ENCODE results near the gene TIMD4.

The TIMD4 gene

DNA sequence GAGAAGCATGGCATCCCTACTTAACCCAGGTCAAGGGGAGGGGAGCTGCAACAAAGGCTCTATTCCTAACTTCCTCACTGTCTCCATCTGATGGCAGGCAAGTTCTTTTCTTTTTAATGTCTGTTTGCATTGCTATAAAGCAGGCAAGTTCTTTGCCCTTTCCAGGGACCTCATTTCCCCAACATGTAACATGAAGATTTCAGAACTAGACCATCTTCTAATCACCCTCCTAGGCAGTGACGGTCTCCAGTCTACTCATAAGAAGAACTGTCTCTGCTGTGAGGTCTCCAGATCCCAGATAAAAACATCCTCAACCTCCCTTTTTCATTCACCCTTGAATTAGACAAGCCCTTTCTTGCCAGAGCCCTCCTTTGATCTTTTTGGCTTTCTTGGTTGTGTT lies 70.8 kb downstream of the TIMD4 start:
- Histone ChIP-seq H3F3A (ENCODE audit: insufficient read depth, low read length) (no peaks in the 10 kb centered on the region), H3K4me2 (ENCODE audit: low read length) (no peak overlapping the region), H3K9ac (ENCODE audit: low read length) (no peak overlapping the region), H3K4me3 (ENCODE audit: low read depth, low read length, poor library complexity, severe bottlenecking) (no peak overlapping the region), H3K27ac (ENCODE audit: low read depth, low read length, poor library complexity, severe bottlenecking) (no peak overlapping the region), H3K36me3 (ENCODE audit: insufficient read depth, low read length) (no peaks in the 10 kb centered on the region), H4K20me1 (ENCODE audit: insufficient read depth, low read length) (no peaks in the 10 kb centered on the region), H3K4me1 (ENCODE audit: insufficient read depth, low read length, severe bottlenecking) (no peaks in the 10 kb centered on the region), H3K79me2 (ENCODE audit: insufficient read depth, low read length) (no peaks in the 10 kb centered on the region), H2AFZ (ENCODE audit: low read length) (no peak overlapping the region), H3K27me3 (ENCODE audit: insufficient read depth, low read length) (no peaks in the 10 kb centered on the region), H3K9me2 (ENCODE audit: low read depth, low read length) (no peaks in the 10 kb centered on the region), H3K9me3 (ENCODE audit: low read length) (no peaks in the 10 kb centered on the region)
- TF ChIP-seq, protein P1, sequence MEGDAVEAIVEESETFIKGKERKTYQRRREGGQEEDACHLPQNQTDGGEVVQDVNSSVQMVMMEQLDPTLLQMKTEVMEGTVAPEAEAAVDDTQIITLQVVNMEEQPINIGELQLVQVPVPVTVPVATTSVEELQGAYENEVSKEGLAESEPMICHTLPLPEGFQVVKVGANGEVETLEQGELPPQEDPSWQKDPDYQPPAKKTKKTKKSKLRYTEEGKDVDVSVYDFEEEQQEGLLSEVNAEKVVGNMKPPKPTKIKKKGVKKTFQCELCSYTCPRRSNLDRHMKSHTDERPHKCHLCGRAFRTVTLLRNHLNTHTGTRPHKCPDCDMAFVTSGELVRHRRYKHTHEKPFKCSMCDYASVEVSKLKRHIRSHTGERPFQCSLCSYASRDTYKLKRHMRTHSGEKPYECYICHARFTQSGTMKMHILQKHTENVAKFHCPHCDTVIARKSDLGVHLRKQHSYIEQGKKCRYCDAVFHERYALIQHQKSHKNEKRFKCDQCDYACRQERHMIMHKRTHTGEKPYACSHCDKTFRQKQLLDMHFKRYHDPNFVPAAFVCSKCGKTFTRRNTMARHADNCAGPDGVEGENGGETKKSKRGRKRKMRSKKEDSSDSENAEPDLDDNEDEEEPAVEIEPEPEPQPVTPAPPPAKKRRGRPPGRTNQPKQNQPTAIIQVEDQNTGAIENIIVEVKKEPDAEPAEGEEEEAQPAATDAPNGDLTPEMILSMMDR (IDR thresholded peaks at IDR 0.05; ENCODE audit: low read length), result no peak
- no peak for TF ChIP-seq EZH2 (IDR thresholded peaks at IDR 0.05; ENCODE audit: borderline replicate concordance, low read length)

DNA sequence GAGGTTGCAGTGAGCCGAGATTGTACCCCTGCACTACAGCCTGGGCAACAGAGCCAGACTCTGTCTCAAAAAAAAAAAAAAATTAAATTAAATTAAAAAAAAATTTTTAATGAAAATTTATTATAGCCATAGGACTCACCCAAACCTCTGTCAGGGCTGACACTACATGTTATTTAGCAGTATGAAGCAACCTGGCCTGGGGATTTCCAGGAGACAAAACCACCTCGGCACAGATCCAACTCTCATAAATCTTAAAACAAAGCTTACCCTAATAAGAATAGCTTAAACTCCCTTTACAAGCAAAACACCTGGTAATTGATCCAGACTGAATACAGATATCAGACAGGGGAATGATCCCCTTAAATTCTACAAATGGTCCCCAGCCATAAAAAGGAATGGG lies 74.5 kb downstream of the TIMD4 start:
- Histone ChIP-seq H3K4me1 (ENCODE audit: insufficient read depth, low read length, severe bottlenecking) (no peaks in the 10 kb centered on the region), H2AFZ (ENCODE audit: low read length) (no peak overlapping the region), H3K9me3 (ENCODE audit: low read length) (no peaks in the 10 kb centered on the region), H3F3A (ENCODE audit: insufficient read depth, low read length) (no peaks in the 10 kb centered on the region), H4K20me1 (ENCODE audit: insufficient read depth, low read length) (no peaks in the 10 kb centered on the region), H3K27ac (ENCODE audit: low read depth, low read length, poor library complexity, severe bottlenecking) (no peak overlapping the region), H3K4me3 (ENCODE audit: low read depth, low read length, poor library complexity, severe bottlenecking) (no peak overlapping the region), H3K9me2 (ENCODE audit: low read depth, low read length) (no peaks in the 10 kb centered on the region), H3K36me3 (ENCODE audit: insufficient read depth, low read length) (no peaks in the 10 kb centered on the region), H3K27me3 (ENCODE audit: insufficient read depth, low read length) (no peaks in the 10 kb centered on the region), H3K79me2 (ENCODE audit: insufficient read depth, low read length) (no peaks in the 10 kb centered on the region), H3K4me2 (ENCODE audit: low read length) (no peak overlapping the region), H3K9ac (ENCODE audit: low read length) (no peak overlapping the region)
- TF ChIP-seq, protein P1 (IDR thresholded peaks at IDR 0.05; ENCODE audit: low read length), result no peak
- no peak for TF ChIP-seq EZH2 (IDR thresholded peaks at IDR 0.05; ENCODE audit: borderline replicate concordance, low read length)

DNA sequence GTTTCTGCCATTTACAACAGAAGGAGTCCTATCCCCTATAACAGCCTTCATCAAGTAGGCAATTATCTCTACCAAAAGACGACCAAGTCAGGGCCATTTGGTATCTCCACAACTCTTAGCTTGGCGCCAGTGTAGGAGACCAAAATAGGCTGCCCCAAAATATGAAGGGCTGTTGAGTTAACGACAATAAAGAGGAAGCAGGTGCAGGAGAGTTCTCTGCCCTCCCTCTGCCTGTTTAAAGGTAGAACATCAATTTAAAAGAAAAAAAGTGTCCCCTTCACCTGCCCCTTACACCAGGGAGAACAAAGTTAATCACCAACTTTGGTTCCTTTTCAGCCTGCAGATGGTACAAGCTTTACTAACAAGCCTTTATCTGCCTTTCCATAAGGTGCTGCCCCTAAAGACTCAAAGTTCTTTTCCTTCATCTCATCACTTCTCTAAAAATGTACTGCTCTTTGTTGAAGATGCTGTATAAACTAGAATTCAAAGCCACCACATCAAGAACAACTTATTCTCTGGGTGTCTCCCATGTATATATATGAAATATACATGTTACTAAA lies 79.6 kb downstream of the TIMD4 start:
- Histone ChIP-seq H4K20me1 (ENCODE audit: insufficient read depth, low read length) (no peaks in the 10 kb centered on the region), H3K36me3 (ENCODE audit: insufficient read depth, low read length) (no peaks in the 10 kb centered on the region), H3K4me3 (ENCODE audit: low read depth, low read length, poor library complexity, severe bottlenecking) (no peak overlapping the region), H3K79me2 (ENCODE audit: insufficient read depth, low read length) (no peaks in the 10 kb centered on the region), H3K27me3 (ENCODE audit: insufficient read depth, low read length) (no peaks in the 10 kb centered on the region), H3K4me1 (ENCODE audit: insufficient read depth, low read length, severe bottlenecking) (no peaks in the 10 kb centered on the region), H3K9me2 (ENCODE audit: low read depth, low read length) (no peaks in the 10 kb centered on the region), H3K9ac (ENCODE audit: low read length) (no peak overlapping the region), H3K4me2 (ENCODE audit: low read length) (no peak overlapping the region), H3K27ac (ENCODE audit: low read depth, low read length, poor library complexity, severe bottlenecking) (no peak overlapping the region), H3F3A (ENCODE audit: insufficient read depth, low read length) (no peaks in the 10 kb centered on the region), H2AFZ (ENCODE audit: low read length) (no peak overlapping the region), H3K9me3 (ENCODE audit: low read length) (no peaks in the 10 kb centered on the region)
- no peak for TF ChIP-seq EZH2 (IDR thresholded peaks at IDR 0.05; ENCODE audit: borderline replicate concordance, low read length)
- TF ChIP-seq, protein P1 (IDR thresholded peaks at IDR 0.05; ENCODE audit: low read length), result no peak

Measured in OCI-LY1 (cell line).